Retina (tissue), 1 donor: ENCODE measurements around the gene MMRN1.
A peak's percentile ranks its signal among the peaks of the same experiment; 100 is the strongest.

ENCODE experiments used
- DNase-seq: peaks from one replicate; pipeline ENCODE4 v3.0.0-alpha.2; 2016

MMRN1 gene

GRCh38 chr4:89894649-89895550 lies at the start of gene MMRN1:
Gene MMRN1 (plus strand): TSS chr4:89894854. CDS start chr4:89894972, 118 bp downstream.
- DNase-seq, result no peak

GRCh38 chr4:89847571-89848325 lies 46.9 kb upstream of the MMRN1 start:
- DNase-seq, result no peak

GRCh38 chr4:89855236-89855635 lies 39.4 kb upstream of the MMRN1 start:
- no peak for DNase-seq

- no peak for DNase-seq
Observed at GRCh38 chr4:89860971-89861370, 33.7 kb upstream of the MMRN1 start.

GRCh38 chr4:89863533-89863932 lies 31.1 kb upstream of the MMRN1 start:
- DNase-seq, result no peak

- no peak for DNase-seq
Observed at GRCh38 chr4:89868276-89868675, 26.4 kb upstream of the MMRN1 start.

GRCh38 chr4:89868999-89869589 lies 25.6 kb upstream of the MMRN1 start:
- no peak for DNase-seq

GRCh38 chr4:89871211-89871610 lies 23.4 kb upstream of the MMRN1 start:
- no peak for DNase-seq

GRCh38 chr4:89876548-89876947 lies 18.1 kb upstream of the MMRN1 start:
- DNase-seq, result no peak

- DNase-seq, result peak; percentile 26
Observed at GRCh38 chr4:89878611-89879010, 16.0 kb upstream of the MMRN1 start.

- peak; percentile 44 for DNase-seq
Observed at GRCh38 chr4:89879215-89879614, 15.4 kb upstream of the MMRN1 start.

GRCh38 chr4:89889289-89889688 lies 5.4 kb upstream of the MMRN1 start:
- DNase-seq, result no peak

GRCh38 chr4:89897867-89898266 lies 3.2 kb downstream of the MMRN1 start:
- no peak for DNase-seq

- no peak for DNase-seq
Observed at GRCh38 chr4:89898304-89898716, 3.7 kb downstream of the MMRN1 start.

- DNase-seq, result no peak
Observed at GRCh38 chr4:89899152-89899551, 4.5 kb downstream of the MMRN1 start.

- DNase-seq, result no peak
Observed at GRCh38 chr4:89899854-89900253, 5.2 kb downstream of the MMRN1 start.

- DNase-seq, result peak; percentile 29
Observed at GRCh38 chr4:89901808-89902431, 7.3 kb downstream of the MMRN1 start.

- DNase-seq, result no peak
Observed at GRCh38 chr4:89904524-89904923, 9.9 kb downstream of the MMRN1 start.

GRCh38 chr4:89906316-89906715 lies 11.7 kb downstream of the MMRN1 start:
- DNase-seq, result peak; percentile 16

- DNase-seq, result peak; percentile 36
Observed at GRCh38 chr4:89906777-89907521, 12.3 kb downstream of the MMRN1 start.

- DNase-seq, result no peak
Observed at GRCh38 chr4:89909889-89910288, 15.2 kb downstream of the MMRN1 start.

GRCh38 chr4:89913623-89914022 lies 19.0 kb downstream of the MMRN1 start:
- no peak for DNase-seq
